OCI-LY7 (cell line): ENCODE measurements around the gene IGIP. TPM values are rescaled to one million over a fixed set of nuclear protein-coding genes. Genes with fewer than 3 reads are reported as not detected.

Source experiments
- Bru-seq: library from RNA; stranded (reverse); fragments of 400-500 nt; gene quantifications from one replicate; lab custom pipeline; 2021; lab: Mats Ljungman, UMichigan
- BruChase-seq, 2 experiments: library from RNA; stranded (reverse); fragments of 400-500 nt; gene quantifications; one replicate each; lab custom pipeline; 2021; lab: Mats Ljungman, UMichigan
- BruUV-seq: library from RNA; stranded (reverse); fragments of 400-500 nt; replicated peaks from 2 replicates; lab custom pipeline; 2021; lab: Mats Ljungman, UMichigan
- CTCF ChIA-PET: fragments of 300-600 bp; sonication (Branson Sonifier 250); formaldehyde crosslinking; loops from one replicate; lab custom pipeline; 2022; ENCODE audit warnings: antibody characterized with exemption; ENCODE audit not compliant: unreplicated experiment; lab: Charles Lee
- POLR2A ChIA-PET: fragments of 300-600 bp; sonication (Branson Sonifier 250); formaldehyde crosslinking; loops from one replicate; lab custom pipeline; 2022; ENCODE audit warnings: antibody characterized with exemption; lab: Charles Lee
- DNase-seq: peaks from one replicate; pipeline ENCODE4 v3.0.0-alpha.2; 2015; ENCODE audit warnings: low spot score
- H2AFZ ChIP-seq: fragments of 200-600 bp; sonication (generic), shearing (Covaris generic); 2 replicates; pipeline ENCODE4 v1.6.1; 2014; ENCODE audit warnings: mild to moderate bottlenecking, antibody characterized with exemption, low read length, moderate library complexity
- H3K27ac ChIP-seq: fragments of 200-600 bp; sonication (generic); 2 replicates; pipeline ENCODE4 v1.5.1; 2014; ENCODE audit warnings: mixed run types, low read depth, mild to moderate bottlenecking, moderate library complexity, low read length, inconsistent platforms; ENCODE audit not compliant: poor library complexity, severe bottlenecking
- H3K36me3 ChIP-seq: fragments of 200-600 bp; sonication (generic); 2 replicates; pipeline ENCODE4 v1.6.1; 2014; ENCODE audit warnings: mild to moderate bottlenecking, antibody characterized with exemption, low read length, moderate library complexity, mixed read lengths; ENCODE audit not compliant: insufficient read depth
- H3K4me1 ChIP-seq: fragments of 200-600 bp; sonication (generic); 2 replicates; pipeline ENCODE4 v1.5.1; 2014; ENCODE audit warnings: mild to moderate bottlenecking, low read length; ENCODE audit not compliant: insufficient read depth, poor library complexity, severe bottlenecking
- H3K4me2 ChIP-seq: fragments of 200-600 bp; sonication (generic); 2 replicates; pipeline ENCODE4 v1.6.1; 2014; ENCODE audit warnings: mild to moderate bottlenecking, low read length
- H3K4me3 ChIP-seq: fragments of 200-600 bp; sonication (generic); 2 replicates; pipeline ENCODE4 v1.5.1; 2014; ENCODE audit warnings: mild to moderate bottlenecking, low read depth, low read length; ENCODE audit not compliant: poor library complexity, severe bottlenecking
- H3K79me2 ChIP-seq: fragments of 200-600 bp; sonication (generic); 2 replicates; pipeline ENCODE4 v1.6.1; 2016; ENCODE audit warnings: low read depth, mild to moderate bottlenecking, low read length, moderate library complexity, mixed read lengths; ENCODE audit not compliant: insufficient read depth
- H3K9me2 ChIP-seq: fragments of 200-600 bp; sonication (generic); 2 replicates; pipeline ENCODE4 v1.6.1; 2016; ENCODE audit warnings: mild to moderate bottlenecking, low read length, mixed read lengths; ENCODE audit not compliant: insufficient read depth
- H3K9me3 ChIP-seq: fragments of 200-600 bp; sonication (generic); 2 replicates; pipeline ENCODE4 v1.6.1; 2014; ENCODE audit warnings: mild to moderate bottlenecking, mixed run types, low read length, mixed read lengths
- H4K20me1 ChIP-seq: fragments of 200-600 bp; sonication (generic); 2 replicates; pipeline ENCODE4 v1.6.1; 2014; ENCODE audit warnings: mild to moderate bottlenecking, antibody characterized with exemption, low read length, moderate library complexity, mixed read lengths; ENCODE audit not compliant: insufficient read depth
- CTCF ChIP-seq: fragments of 200-600 bp; sonication (generic); conservative IDR thresholded peaks from 2 replicates; pipeline ENCODE4 v1.5.1; 2014; ENCODE audit warnings: mild to moderate bottlenecking, antibody characterized with exemption, low read length, moderate library complexity, mixed read lengths
- EZH2phosphoT487 ChIP-seq: fragments of 200-600 bp; sonication (generic); IDR thresholded peaks from 2 replicates; pipeline ENCODE4 v1.6.1; 2018; ENCODE audit warnings: low read depth, borderline replicate concordance, mild to moderate bottlenecking, mixed run types, antibody characterized with exemption, low read length, moderate library complexity, mixed read lengths
- intact Hi-C: fragments of 100-400 bp; cut with micrococcal nuclease; formaldehyde crosslinking; loops from one replicate; pipeline ENCODE4 v1.10.0; 2022; ENCODE audit not compliant: unreplicated experiment
- long read RNA-seq: library from polyadenylated mRNA; stranded (forward); transcript quantifications from one replicate; pipeline ENCODE4 v2.0.0, GENCODE V29; 2022
- total RNA-seq, 2 experiments: library from RNA; depleted of rRNA in 1 of 2; stranded (reverse); fragments of >200 nt in 1 of 2; shearing (Covaris generic) in 1 of 2; gene quantifications; 2 replicates each; pipeline ENCODE4 v1.2.3, GENCODE V29; 2014 to 2022

The IGIP gene
- total RNA-seq (2014; rRNA removed; shearing (Covaris generic)) (3.0 and 3.3 TPM in 2 replicates), total RNA-seq (2022) (4.9 and 5.5 TPM in 2 replicates), Bru-seq, nascent RNA (percentile 68 among the genes with signal in this experiment), BruChase-seq, experiment 1, labeled RNA remaining after a 6-hour chase (percentile 78 among the genes with signal in this experiment), BruChase-seq, experiment 2, labeled RNA remaining after a 2-hour chase (percentile 94 among the genes with signal in this experiment)
- long read RNA-seq, partial matches to known transcripts: 0 of 1 reads
- long read RNA-seq, other reads (novel, unspliced or antisense): 0 of 1 reads

GRCh38 chr5:140125637-140126036, at the start of gene IGIP:
TSS of gene IGIP (plus strand) at chr5:140125937. CDS start at chr5:140128477, 2,540 bp downstream.
- DNase-seq: no peak
- H3K4me3 ChIP-seq: no peak within 1 kb of the TSS
- no peaks in the 10 kb centered on the region for H3K9me2 ChIP-seq
- CTCF ChIA-PET: no interaction called here
- no peaks in the 10 kb centered on the region for H3K79me2 ChIP-seq
- no peaks in the 10 kb centered on the region for H4K20me1 ChIP-seq
- no peaks in the 10 kb centered on the region for H3K4me1 ChIP-seq
- no peak within 1 kb of the TSS for H3K27ac ChIP-seq
- no peak within 1 kb of the TSS for H3K4me2 ChIP-seq
- no peaks in the 10 kb centered on the region for H3K36me3 ChIP-seq
- no peak for TF ChIP-seq EZH2phosphoT487
- no peak for TF ChIP-seq CTCF
- H2AFZ ChIP-seq: no peak within 1 kb of the TSS
- intact Hi-C loops: no loop called here
- no TSS peak for BruUV-seq
- H3K9me3 ChIP-seq: no peaks in the 10 kb centered on the region
- POLR2A ChIA-PET: no interaction called here

- intact Hi-C loops: no loop called here
- ChIA-PET POLR2A (interaction anchor here (0.5 kb wide), 1 partner anchor 96 kb away, joined by 3 read pairs; no protein-coding TSS in a partner anchor), CTCF (no interaction called here)
- Histone ChIP-seq H3K4me1 (no peaks in the 10 kb centered on the region), H3K27ac (no peak overlapping the region), H3K4me3 (no peak overlapping the region), H4K20me1 (no peaks in the 10 kb centered on the region), H3K79me2 (no peaks in the 10 kb centered on the region), H3K9me3 (no peaks in the 10 kb centered on the region), H3K4me2 (no peak overlapping the region), H3K36me3 (no peaks in the 10 kb centered on the region), H3K9me2 (no peaks in the 10 kb centered on the region), H2AFZ (no peak overlapping the region)
- no peak for DNase-seq
- no TSS peak for BruUV-seq
- TF ChIP-seq CTCF (no peak), EZH2phosphoT487 (no peak)
These were observed 49.6 kb upstream of the IGIP start for GRCh38 chr5:140076142-140076541.

- no peak for TF ChIP-seq CTCF
- Histone ChIP-seq H3K4me1 (no peaks in the 10 kb centered on the region), H3K4me2 (no peak overlapping the region), H3K79me2 (no peaks in the 10 kb centered on the region), H3K9me3 (no peaks in the 10 kb centered on the region), H2AFZ (no peak overlapping the region), H3K27ac (no peak overlapping the region), H3K36me3 (no peaks in the 10 kb centered on the region), H3K9me2 (no peaks in the 10 kb centered on the region), H4K20me1 (no peaks in the 10 kb centered on the region), H3K4me3 (no peak overlapping the region)
- POLR2A ChIA-PET: no interaction called here
- DNase-seq: no peak
- intact Hi-C loops: no loop called here
- CTCF ChIA-PET: no interaction called here
- BruUV-seq: no TSS peak
These were observed 48.9 kb upstream of the IGIP start for GRCh38 chr5:140076788-140077187.
